Epithelial cell of esophagus (primary cell): ENCODE results near the gene NKX1-2.

Source experiments
- DNase-seq: peaks from one replicate; pipeline ENCODE4 v3.0.0; 2010; ENCODE audit warnings: low read depth
- H3K4me3 ChIP-seq: 2 replicates; pipeline ENCODE4 v1.5.1; 2011; ENCODE audit warnings: mild to moderate bottlenecking, low read length, control low read depth
- CTCF ChIP-seq: IDR thresholded peaks from 2 replicates; pipeline ENCODE4 v1.5.1; 2011; ENCODE audit warnings: low read depth, mild to moderate bottlenecking, low read length, control low read depth, inconsistent platforms; ENCODE audit not compliant: insufficient read depth; ENCODE audit errors: missing control alignments

NKX1-2 gene

GRCh38 chr10:124450012-124450782 is at the start of gene NKX1-2:
TSS of gene NKX1-2 (minus strand) at chr10:124450035. CDS start at chr10:124449943, 92 bp downstream.
- H3K4me3 ChIP-seq = peak within 1 kb of the TSS; percentile 46
- DNase-seq = no peak
- no peak for TF ChIP-seq CTCF

GRCh38 chr10:124498056-124498455 is 48.2 kb upstream of the NKX1-2 start:
- TF ChIP-seq CTCF = no peak
- no peak for DNase-seq
- H3K4me3 ChIP-seq = no peak overlapping the region

- DNase-seq = no peak
- TF ChIP-seq CTCF = no peak
Observed at GRCh38 chr10:124497196-124497881, 47.5 kb upstream of the NKX1-2 start.

DNA sequence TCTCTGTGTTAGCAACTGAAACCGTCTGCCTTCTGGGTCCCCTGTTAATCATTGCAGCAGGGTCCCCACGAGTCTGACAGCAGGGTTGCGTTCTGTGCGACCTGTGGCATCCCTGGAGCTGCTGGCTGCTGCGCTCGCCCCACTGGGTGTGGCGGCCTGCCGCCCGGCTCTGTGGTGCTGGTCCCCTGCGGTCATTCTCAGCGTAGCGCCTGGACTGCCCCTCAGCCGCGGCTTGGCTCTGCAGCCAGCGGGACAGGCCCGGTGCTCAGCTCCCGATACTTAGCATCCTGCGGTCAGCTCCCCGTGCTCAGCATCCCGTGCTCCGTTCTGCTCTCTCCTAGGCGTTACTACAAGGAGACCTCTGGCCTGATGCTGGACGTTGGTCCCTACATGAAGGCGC is 46.8 kb upstream of the NKX1-2 start:
- no peak overlapping the region for H3K4me3 ChIP-seq
- DNase-seq = no peak
- no peak for TF ChIP-seq CTCF

More at GRCh38 chr10:124497196-124497881, 47.5 kb upstream of the NKX1-2 start:
- H3K4me3 ChIP-seq = no peak overlapping the region

DNA sequence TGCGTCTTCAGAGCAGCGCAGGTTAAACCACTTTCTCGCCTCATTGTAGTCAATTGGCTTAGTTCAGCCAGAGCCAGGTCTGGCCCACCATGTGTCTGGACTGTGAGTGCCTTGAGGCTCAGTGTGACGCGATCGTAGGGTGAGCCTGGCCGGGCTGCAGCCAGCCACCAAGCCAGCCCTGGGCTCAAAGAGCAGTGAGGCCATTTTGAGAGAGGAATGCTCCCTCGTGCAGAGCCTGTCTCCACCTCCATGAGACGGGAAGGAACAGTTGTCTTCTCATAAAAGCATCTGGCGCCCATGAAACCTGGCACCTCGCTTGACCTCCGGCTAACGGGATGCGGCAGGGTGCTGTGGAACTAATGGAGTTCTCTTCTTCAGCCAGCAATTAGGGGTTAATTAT is 46.3 kb upstream of the NKX1-2 start:
- no peak for DNase-seq
- no peak overlapping the region for H3K4me3 ChIP-seq
- no peak for TF ChIP-seq CTCF

DNA sequence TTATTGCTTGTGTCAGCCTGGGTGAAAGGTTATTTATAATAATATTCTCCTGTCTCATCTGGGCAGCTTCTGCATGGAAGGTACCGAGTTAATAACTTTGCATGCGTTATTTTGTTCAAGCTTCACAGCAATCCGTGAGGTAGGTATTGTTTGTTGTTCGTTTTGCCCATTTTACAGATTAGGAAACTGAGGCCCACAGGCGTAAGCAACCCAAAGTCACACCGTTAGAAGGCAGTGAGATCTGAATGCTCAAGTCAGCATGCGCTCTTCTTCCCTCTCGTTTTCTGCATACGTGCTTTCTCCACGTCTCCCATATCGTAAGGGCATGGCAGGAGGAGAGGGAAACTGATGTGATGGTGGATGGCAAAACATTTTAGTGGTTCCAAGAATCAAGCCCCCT is 45.9 kb upstream of the NKX1-2 start:
- TF ChIP-seq CTCF = no peak
- no peak for DNase-seq
- no peak overlapping the region for H3K4me3 ChIP-seq
